Neural progenitor cell (in vitro differentiated cells): ENCODE data around the gene C22orf31.

Source experiments
- CTCF ChIP-seq: fragments of 200-600 bp; sonication (generic); IDR thresholded peaks from 2 replicates; pipeline ENCODE4 v1.5.1; 2017; ENCODE audit warnings: antibody characterized with exemption, mild to moderate bottlenecking
- EZH2 ChIP-seq: fragments of 200-600 bp; sonication (generic); IDR thresholded peaks from 2 replicates; pipeline ENCODE4 v1.6.1; 2017; ENCODE audit warnings: antibody characterized with exemption, mild to moderate bottlenecking, moderate library complexity

- TF ChIP-seq CTCF = no peak
- no peak for TF ChIP-seq EZH2
These were observed 24.2 kb downstream of the C22orf31 start for GRCh38 chr22:29037340-29037932.
